VCaP (cell line): Measurements from ENCODE around the gene CD99L2.

Source experiments
- H3K27ac ChIP-seq: fragments of 450-650 bp; 2 replicates; pipeline ENCODE4 v1.5.1; 2017
- CTCF ChIP-seq: fragments of 450-650 bp; conservative IDR thresholded peaks from 2 replicates; pipeline ENCODE4 v1.5.1; 2017; ENCODE audit warnings: mild to moderate bottlenecking, moderate library complexity

CD99L2 gene

DNA sequence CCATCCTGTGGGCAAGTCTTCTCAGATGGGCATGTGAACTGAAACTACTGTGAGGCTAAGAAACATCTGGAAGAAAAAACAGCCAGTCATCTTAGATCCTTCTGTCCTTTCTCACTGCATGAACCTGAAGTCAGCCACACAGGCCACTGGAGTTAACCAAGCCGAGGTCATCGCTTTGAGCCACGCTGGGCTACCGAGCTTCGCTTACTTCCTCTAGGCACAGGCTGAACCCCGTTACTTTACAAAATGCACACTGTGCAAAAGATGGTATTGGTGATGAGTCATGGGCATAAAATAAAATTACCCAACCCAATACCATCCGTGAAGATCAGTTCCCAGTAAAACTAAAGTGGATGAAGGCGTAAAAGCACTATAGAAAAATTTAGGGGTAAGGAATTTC lies 119.1 kb downstream of the CD99L2 start:
- H3K27ac ChIP-seq: no peak overlapping the region
- no peak for TF ChIP-seq CTCF

DNA sequence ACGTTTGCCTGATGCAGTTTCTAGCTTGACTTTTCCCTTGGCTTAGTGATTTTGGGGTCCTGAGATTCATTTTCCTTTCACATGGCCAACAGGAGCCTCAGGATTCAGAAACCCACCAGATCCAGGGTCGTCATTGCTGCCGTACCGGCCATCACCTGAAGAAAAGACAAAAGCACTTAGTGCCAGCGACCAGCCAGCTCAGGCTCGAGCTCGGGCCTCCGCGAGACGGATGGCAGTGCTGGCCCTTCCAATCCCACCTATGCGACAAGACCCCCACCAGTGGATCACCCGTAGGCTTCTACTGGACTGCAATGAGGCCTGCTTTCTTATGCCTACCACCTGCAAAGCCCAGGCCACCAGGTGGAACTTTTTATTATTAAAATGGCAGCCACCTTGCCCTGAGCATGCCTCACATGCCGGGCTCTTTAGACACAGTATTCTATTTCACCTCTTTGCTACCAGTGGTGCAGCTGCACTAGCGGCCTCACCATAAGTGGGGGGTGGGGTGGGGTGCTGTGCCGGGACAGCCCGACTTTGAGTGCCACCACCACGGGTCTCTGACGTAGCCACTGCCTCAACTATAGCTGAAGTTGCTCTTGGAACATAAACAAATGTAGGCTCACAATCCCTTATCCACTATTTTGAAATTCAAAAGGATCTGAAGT lies 121.0 kb downstream of the CD99L2 start:
- no peak overlapping the region for H3K27ac ChIP-seq

DNA sequence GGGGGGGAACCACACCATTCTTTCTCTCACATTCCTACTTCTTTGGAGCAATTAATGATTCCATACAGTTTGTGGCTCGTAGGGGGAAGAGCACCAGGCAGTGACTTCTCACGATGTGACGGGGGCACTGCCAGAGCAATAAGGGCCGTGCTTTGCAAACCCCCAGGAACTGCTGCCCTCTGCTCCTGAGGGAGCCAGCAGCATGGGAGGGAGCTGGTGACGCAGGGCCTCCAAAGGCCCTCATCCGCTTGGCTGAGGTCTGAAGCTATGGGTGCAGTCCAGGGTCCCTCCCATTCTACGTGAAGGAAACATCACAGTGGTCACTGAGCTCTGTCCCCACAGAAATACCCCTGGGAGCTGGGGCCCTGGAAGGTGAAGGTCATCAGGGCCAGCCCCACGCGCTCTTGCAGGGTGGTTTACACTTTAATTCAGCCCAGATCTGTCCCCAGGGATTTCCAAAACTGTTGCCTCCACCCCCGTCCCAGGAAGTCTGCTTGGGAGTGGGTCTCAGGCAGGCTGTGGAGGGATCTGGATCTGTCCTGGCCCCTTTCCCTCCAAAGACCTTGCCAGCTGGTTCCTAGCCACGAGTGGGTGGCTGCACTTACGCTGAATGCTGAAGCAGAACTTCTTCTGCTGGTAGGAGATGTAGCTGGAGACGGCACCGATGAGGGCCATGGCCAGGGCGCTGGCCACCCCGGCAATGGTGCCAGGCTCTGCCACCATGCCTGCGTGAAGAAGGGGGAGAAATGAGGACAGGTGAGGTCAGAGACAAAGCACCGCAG lies 122.7 kb downstream of the CD99L2 start:
- no peak for TF ChIP-seq CTCF
- no peak overlapping the region for H3K27ac ChIP-seq

More for the DNA sequence above, 121.0 kb downstream of the CD99L2 start:
- no peak for TF ChIP-seq CTCF

DNA sequence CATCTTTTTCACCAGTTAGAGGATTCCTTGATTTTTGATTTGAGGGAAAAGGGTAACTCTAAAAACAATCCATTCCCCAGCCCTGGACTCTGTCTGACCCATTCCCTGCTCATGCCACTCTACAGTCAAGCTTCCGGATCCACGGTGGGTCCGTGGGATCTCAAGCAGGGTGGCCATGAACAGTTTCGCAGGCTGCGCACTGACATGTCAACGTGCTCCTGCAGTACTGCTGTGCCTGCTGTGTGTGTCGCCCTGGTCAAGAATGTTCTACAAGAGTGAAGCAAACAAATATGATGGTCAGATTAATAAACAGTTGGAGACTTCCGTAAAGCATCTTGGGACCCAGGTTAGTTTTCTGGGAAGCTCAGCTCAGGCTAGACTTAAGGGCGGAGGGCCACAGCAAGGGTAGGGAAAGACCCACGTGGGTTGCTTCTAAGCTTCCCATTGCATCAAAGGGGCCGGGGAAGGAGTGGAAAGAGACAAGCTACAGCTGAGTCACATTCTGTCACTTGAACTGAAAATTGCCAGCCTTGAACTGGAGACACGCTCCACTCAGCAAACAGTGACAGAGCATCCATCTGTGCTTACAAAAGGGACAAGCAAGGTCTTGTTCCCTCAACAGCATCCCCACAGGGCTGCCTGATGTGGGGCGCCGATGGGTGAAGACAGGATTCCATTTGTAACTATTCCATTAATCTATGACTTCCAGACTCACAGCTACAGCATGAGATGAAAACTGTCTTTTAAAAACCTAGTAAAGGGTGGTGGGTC lies 123.5 kb downstream of the CD99L2 start:
- no peak for TF ChIP-seq CTCF
- no peak overlapping the region for H3K27ac ChIP-seq

DNA sequence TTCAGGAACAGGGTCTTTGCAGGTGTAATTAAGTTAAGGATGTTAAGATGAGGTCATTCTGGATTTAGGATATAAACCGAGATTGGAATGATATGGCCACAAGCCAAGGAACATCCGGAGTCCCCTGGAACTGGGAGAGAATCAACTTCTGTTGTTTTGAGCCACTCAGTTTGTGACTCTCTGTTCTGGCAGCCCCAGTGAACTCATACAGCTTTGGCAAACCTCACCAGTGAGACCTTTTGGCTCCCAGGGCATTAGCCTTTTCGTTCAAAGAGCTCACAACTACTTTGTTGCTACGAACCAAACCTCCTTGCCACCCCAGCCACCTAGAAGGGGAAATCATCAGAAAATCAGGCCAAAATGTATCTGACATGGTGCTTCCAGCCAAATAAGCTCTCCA lies 124.8 kb downstream of the CD99L2 start:
- TF ChIP-seq CTCF: no peak
- H3K27ac ChIP-seq: no peak overlapping the region

DNA sequence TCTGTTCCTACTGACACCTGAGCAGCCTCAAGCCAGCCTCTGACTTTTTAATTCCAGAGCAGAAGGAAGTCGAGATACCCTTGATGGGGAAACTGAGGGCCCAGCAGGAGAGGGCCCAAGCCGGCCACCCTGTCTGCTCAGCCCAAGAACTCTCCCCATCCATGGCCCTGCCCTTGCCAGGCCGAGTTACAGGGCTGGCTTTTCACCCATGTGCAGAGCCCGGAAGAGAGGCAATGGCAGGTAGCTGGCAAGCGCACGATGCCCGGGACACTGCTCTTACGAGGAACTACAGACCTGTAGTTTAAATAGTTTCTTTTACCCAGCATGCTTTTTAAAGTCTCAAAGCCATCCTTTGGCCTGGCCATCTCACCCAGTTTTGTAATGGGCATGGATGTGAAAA lies 125.4 kb downstream of the CD99L2 start:
- no peak overlapping the region for H3K27ac ChIP-seq
- no peak for TF ChIP-seq CTCF
